Measurements from ENCODE around the gene SMPDL3A. TPM values are rescaled to one million over a fixed set of nuclear protein-coding genes. Genes with fewer than 3 reads are reported as not detected.

SMPDL3A gene
- total and polyA plus RNA-seq, 2 of the 13 experiments (the other 11 are each of a cell fraction or from before 2014, with no cell fraction given): 7.8 to 17.3 TPM

GRCh38 chr6:122790423-122791309 is 1.6 kb downstream of the SMPDL3A start (continued):
- 0 out of 2 replicates have a peak, but pooled peaks have one; percentile 40 for TF ChIP-seq ZHX2 (IDR thresholded peaks at IDR 0.05; ENCODE audit: low read depth)
- no peak for TF ChIP-seq ZHX2 (CRISPR knock-in tag; IDR thresholded peaks at IDR 0.05; ENCODE audit: borderline replicate concordance)
- no peak for TF ChIP-seq MED8 (CRISPR knock-in tag; IDR thresholded peaks at IDR 0.05; ENCODE audit: insufficient replicate concordance)
- TF ChIP-seq ZMYM3 (CRISPR knock-in tag; IDR thresholded peaks at IDR 0.05): no peak
- peak; percentile 11; the same call in 1 of the 2 replicates for TF ChIP-seq HNF1B (CRISPR knock-in tag; IDR thresholded peaks at IDR 0.05)
- no peak for TF ChIP-seq ZFP37 (CRISPR knock-in tag; IDR thresholded peaks at IDR 0.05; ENCODE audit: borderline replicate concordance)
- TF ChIP-seq HBP1 (CRISPR knock-in tag; IDR thresholded peaks at IDR 0.05; ENCODE audit: low read depth): no peak
- no peak for TF ChIP-seq ZFP91 (CRISPR knock-in tag; IDR thresholded peaks at IDR 0.05; ENCODE audit: borderline replicate concordance)
- 0 out of 2 replicates have a peak, but pooled peaks have one; percentile 33 for TF ChIP-seq MAZ (IDR thresholded peaks at IDR 0.05; ENCODE audit: borderline replicate concordance, low read depth, low read length)
- peak; percentile 52 for TF ChIP-seq MAZ (CRISPR knock-in tag; IDR thresholded peaks at IDR 0.05; ENCODE audit: low read depth)
- TF ChIP-seq ZNF773 (CRISPR knock-in tag; IDR thresholded peaks at IDR 0.05; ENCODE audit: borderline replicate concordance): no peak
- peak; percentile 96 for TF ChIP-seq ZNF18 (CRISPR knock-in tag; IDR thresholded peaks at IDR 0.05; ENCODE audit: insufficient replicate concordance)
- no peak for TF ChIP-seq HOXA7 (CRISPR knock-in tag; IDR thresholded peaks at IDR 0.05)
- no peak for TF ChIP-seq EED (CRISPR knock-in tag; IDR thresholded peaks at IDR 0.05)
- TF ChIP-seq AHR (CRISPR knock-in tag; IDR thresholded peaks at IDR 0.05): no peak
- no peak for TF ChIP-seq SIN3B (IDR thresholded peaks at IDR 0.05; ENCODE audit: low read length)
